SH-SY5Y (cell line): ENCODE results near the gene UEVLD.

Source experiments
- GATA2 ChIP-seq: IDR thresholded peaks from 2 replicates; pipeline ENCODE4 v1.6.1; 2011; ENCODE audit warnings: mild to moderate bottlenecking, low read depth, low read length
- GATA3 ChIP-seq: IDR thresholded peaks from 2 replicates; pipeline ENCODE4 v1.6.1; 2011; ENCODE audit warnings: low read depth, mild to moderate bottlenecking, low read length, moderate library complexity

- TF ChIP-seq GATA3 (no peak), GATA2 (no peak)
Measured at GRCh38 chr11:18540207-18541009, 48.1 kb downstream of the UEVLD start.
